ENCODE measurements around the gene ZFX.
"Not testable (repeated sequence)": the region's sequence is repeated elsewhere in the genome, so short reads cannot be mapped to it uniquely, and the experiment has no call there.

Gene ZFX
- 118 reads per million, percentile 85 among the genes with 10 or more reads in this experiment for total RNA-seq

- peak; percentile 63 for DNase-seq
Measured at GRCh38 chrX:24149351-24150050, at the start of gene ZFX. Gene ZFX (plus strand): TSS chrX:24149729. CDS start chrX:24172743, 23,014 bp downstream.

DNA sequence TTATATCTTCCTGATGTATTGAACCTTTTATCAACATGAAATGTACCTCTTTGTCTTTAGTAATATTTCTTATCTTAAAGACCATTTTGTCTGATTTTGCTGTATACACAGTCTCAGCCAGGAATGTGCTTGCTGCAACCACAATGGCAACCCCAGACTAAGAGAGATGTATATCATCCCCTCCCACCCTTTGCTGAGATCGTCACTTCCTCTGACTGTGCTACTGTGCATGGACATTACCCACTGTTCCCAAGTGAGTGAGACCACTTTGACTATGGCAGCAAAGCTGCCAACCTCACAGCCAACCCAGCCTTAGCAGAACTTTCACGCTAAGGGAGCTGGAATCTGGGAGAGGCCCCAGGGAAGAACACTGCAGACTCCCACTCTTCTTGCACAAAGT lies 48.8 kb upstream of the ZFX start:
- no peak for DNase-seq

DNA sequence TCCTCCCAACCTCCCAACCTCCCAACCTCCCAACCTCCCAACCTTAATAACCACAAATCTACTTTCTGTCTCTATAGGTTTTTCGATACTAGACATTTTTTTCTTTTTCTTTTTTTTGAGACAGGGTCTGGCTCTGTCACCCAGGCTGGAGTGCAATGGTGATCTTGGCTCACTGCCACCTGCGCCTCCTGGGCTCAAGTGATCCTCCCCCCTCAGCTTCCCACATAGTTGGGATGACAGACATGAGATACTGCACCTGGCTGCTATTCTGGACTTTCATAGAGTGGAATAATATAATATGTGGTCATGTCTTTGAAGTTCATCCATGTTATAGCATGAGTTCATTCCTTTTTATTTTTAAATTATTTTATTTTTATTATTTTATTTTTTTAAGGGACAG lies 39.5 kb upstream of the ZFX start:
- DNase-seq, result no peak

GRCh38 chrX:24113181-24113580 lies 36.3 kb upstream of the ZFX start:
- DNase-seq, result no peak

DNA sequence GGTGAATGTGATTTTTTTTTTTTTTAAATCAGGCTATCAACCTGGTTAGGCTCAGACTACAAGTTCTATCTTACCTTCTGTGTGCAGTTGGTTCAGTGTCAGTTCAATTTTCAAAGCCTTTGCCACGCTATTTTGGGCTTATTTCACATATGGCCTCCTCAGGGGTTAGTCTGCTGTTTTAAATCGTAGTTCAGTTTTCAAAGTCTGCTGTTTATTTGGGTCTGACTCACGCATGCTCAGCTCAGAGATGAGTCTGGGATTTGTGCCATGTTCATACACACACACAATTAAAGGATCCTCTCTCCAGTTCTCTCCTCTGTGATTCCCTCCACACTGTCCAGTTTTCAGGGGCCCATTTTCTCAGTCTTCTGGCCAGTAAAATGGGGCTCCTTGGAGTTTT lies 32.3 kb upstream of the ZFX start:
- DNase-seq, result no peak

GRCh38 chrX:24124244-24124799 lies 25.2 kb upstream of the ZFX start:
- DNase-seq, result no peak

- no peak for DNase-seq
Measured at GRCh38 chrX:24125028-24125612, 24.4 kb upstream of the ZFX start.

DNA sequence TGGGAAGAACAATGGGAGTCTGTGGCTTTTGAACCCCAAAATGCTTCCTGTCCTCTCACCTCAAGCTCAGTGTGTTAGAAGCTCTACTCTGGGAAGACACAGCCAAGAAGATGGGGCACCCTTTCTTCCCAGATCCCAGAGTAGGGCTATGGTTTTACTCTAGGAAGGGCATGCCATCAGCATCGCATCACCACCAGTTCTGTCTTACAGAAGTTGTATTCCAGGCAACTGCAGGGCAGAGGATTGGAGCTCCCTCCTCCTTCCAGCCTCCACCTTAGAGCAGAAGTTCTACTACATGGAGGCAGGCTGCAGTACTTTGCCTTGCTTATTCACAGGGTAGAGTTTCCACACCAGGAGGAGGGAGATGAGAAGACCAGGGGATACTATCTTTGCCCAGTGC lies 18.1 kb upstream of the ZFX start:
- DNase-seq, result no peak

DNA sequence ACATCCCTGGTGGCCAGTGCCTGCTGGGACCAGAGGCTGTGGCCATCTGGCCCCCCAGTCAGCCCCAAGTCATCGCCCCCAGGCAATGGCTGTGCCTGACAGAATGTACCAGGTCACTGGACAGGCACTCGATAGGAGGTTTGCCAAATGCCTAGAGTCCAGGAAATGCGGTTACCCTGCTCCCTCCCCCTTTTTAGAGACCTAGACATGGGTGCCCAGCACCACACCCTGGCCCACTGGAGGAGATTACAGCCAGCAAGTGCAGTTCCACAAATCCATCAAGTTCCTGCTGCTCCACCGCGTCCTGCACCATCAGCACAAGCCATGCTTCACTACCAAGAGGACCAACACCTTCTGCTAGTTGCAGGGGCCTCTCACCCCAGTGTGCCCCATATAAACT lies 16.2 kb upstream of the ZFX start:
- DNase-seq, result no peak

GRCh38 chrX:24135768-24136167 lies 13.8 kb upstream of the ZFX start:
- DNase-seq, result not testable (repeated sequence)

DNA sequence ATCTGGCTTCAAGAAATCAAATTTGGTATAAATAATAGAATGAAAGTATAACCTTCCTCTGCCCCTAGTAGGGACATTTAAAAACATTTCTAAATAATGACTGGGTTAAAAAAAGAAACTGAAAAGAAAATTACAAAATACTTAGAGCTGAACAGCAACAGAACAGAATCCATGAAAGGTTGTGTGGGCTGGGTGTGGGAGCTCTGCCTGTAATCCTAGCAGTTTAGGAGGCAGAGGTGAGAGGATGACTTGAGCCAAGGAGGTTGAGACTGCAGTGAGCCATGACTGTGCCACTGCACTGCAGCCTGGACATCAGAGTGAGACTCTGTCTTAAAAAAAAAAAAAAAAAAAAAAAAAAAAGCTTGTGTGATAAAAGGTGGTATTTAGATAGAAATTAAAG lies 12.3 kb upstream of the ZFX start:
- DNase-seq, result no peak

GRCh38 chrX:24143982-24144381 lies 5.5 kb upstream of the ZFX start:
- not testable (repeated sequence) for DNase-seq

DNA sequence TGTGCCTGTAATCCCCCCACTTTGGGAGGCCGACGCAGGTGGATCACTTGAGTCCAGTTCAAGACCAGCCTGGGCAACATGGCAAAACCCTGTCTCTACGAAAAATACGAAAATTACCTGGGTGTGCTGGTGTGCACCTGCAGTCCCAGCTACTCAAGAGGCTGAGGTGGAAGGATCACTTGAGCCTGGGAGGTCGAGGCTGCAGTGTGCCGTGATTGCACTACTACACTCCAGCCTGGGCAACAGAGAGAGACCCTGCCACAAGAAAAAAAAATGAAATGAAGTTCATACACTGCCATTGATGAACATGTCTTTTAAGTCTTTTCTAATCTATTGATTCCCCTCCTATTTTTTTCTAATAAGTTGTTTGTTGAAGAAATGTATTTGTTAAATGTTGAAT lies 5.0 kb upstream of the ZFX start:
- DNase-seq, result no peak

GRCh38 chrX:24145303-24146186 lies 4.0 kb upstream of the ZFX start:
- DNase-seq, result no peak

GRCh38 chrX:24146283-24146949 lies 3.1 kb upstream of the ZFX start:
- no peak for DNase-seq

DNA sequence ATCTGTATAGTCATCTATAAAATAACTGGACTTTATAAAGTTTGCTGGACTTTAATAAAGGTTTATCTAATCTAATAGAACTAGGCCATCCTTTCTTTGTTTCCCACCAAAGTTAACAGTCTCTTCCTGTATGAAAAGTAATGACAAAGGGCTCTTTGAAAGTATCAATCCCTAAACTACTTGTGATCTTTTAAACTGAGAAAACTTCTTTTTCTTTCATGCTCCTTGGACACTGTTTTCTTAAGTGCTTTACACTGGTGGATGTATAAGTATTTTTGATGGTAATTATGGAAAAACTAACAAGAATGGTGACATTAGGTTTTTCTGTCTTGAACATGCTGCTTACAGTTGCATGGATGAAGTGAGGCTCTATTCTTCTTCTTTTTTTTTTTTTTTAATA lies 2.4 kb upstream of the ZFX start:
- DNase-seq, result no peak

GRCh38 chrX:24148121-24148520 lies 1.4 kb upstream of the ZFX start:
- no peak for DNase-seq

DNA sequence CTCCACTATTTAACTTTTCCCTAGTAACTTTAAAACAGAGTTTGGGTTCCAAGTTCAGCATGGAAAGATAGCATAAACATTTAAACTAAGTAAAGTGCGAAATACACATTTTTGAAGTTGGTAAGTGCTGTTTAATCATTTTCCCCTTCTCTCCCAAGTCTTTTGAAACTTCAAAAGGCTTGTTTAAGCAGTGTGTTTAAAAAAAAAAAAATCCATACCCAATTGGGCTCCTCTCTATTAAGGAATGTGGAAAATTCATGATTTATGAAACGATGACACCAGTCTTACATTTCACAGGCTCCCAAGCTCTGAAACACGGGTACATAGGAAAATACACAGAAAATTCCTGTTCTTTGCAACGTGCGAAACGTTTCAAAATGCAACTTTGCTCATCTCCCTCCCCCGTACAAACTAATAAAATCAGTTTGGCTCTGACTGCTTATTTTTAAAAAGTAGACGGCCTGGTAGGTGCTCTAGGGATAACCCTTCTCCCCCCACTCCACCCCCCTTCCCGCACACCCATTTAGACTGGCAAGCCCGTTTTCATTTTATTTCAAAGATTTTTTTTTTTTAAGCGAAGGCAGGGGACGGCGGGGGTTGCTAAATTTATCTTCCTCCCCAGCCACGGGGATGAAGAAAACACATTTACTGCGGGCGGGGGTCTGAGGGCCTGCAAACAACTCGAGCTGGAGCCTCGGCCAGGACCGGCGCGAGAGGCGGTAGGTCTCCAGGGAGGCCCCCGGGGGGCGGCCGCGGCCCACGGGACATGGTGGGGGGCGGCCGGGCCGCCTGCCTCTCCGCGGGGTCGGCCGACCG lies 786 bp upstream of the ZFX start:
- DNase-seq, result no peak

DNA sequence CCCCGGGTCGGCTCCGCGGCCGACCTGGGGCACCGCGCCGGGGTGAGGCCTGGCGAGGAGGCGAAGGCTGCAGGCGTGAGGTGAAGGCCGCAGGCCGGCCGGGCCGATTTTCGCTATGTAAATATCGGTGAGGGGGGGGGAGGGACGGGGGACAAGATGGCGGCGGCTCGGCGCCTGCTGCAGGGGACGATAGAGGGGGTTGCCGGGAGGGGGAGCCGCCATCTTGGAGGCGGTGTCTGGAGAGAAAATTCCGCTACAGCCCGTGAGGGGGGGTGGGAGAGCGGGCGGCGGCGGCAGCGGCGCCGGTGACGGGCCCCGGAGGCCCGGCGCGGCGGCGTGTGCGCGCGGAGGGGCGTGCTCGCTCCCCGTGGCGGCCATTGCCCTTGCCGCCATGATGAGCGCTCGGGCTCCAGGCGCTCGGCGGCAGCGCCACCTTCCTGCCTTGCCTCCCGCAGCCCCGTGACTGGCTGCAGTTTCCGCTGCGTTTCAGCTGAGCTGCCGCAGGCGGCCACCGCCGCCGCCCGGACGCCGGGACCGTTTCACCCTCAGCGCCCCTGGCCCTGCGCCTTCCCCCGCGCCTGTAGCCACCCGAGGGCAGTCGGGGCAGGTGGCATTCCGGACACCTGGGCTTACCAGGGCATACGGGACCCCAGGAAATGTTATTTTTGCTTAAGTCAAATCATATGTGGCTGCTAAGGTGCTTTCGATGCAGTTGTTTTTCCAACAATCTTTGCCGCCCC lies 692 bp downstream of the ZFX start:
- DNase-seq, result peak; percentile 88

- DNase-seq, result no peak
Measured at GRCh38 chrX:24150898-24151297, 1.4 kb downstream of the ZFX start.

GRCh38 chrX:24151513-24151912 lies 2.0 kb downstream of the ZFX start:
- DNase-seq, result no peak

Data from effector CD4-positive, alpha-beta T cell (primary cell).